Measurements from ENCODE around the gene MIEN1. TPM values are rescaled to one million over a fixed set of nuclear protein-coding genes. Genes with fewer than 3 reads are reported as not detected.

Gene MIEN1
- total RNA-seq, 1 donor from 2014 or later = 43.4 TPM

- Mint-ChIP-seq H3K4me3 (ENCODE audit: low read depth) (peak within 1 kb of the TSS; percentile 97), H3K27ac (peak within 1 kb of the TSS; percentile 97), H3K9me3 (ENCODE audit: low read depth) (no peaks in the 10 kb centered on the region), H3K36me3 (ENCODE audit: insufficient read depth) (peaks cover 13% of the 10 kb centered on the region), H3K27me3 (no peaks in the 10 kb centered on the region), H3K4me1 (ENCODE audit: low read depth) (peaks cover 11% of the 10 kb centered on the region)
- peak; percentile 71 for DNase-seq (ENCODE audit: low spot score, unreplicated experiment)
- TF ChIP-seq CTCF (IDR thresholded peaks at IDR 0.05; ENCODE audit: unreplicated experiment) = no peak
Observed at GRCh38 chr17:39687546-39688474, 42.5 kb downstream of the MIEN1 start, which contains the start of gene PGAP3. Gene PGAP3 (minus strand): TSS chr17:39688057. CDS start chr17:39688014, 43 bp downstream.

GRCh38 chr17:39687101-39687545, 43.2 kb downstream of the MIEN1 start:
- H3K36me3 Mint-ChIP-seq (ENCODE audit: insufficient read depth) = peaks cover 13% of the 10 kb centered on the region
- H3K4me3 Mint-ChIP-seq (ENCODE audit: low read depth) = peak overlapping the region; percentile 97
- peaks cover 11% of the 10 kb centered on the region for H3K4me1 Mint-ChIP-seq (ENCODE audit: low read depth)
- no peaks in the 10 kb centered on the region for H3K27me3 Mint-ChIP-seq
- no peak for TF ChIP-seq CTCF (IDR thresholded peaks at IDR 0.05; ENCODE audit: unreplicated experiment)
- H3K9me3 Mint-ChIP-seq (ENCODE audit: low read depth) = no peaks in the 10 kb centered on the region
- DNase-seq (ENCODE audit: low spot score, unreplicated experiment) = no peak
- H3K27ac Mint-ChIP-seq = no peak overlapping the region

GRCh38 chr17:39684369-39685192, 45.8 kb downstream of the MIEN1 start:
- peaks cover 11% of the 10 kb centered on the region for H3K4me1 Mint-ChIP-seq (ENCODE audit: low read depth)
- H3K9me3 Mint-ChIP-seq (ENCODE audit: low read depth) = no peaks in the 10 kb centered on the region
- no peak for TF ChIP-seq CTCF (IDR thresholded peaks at IDR 0.05; ENCODE audit: unreplicated experiment)

GRCh38 chr17:39683295-39683939, 46.9 kb downstream of the MIEN1 start:
- Mint-ChIP-seq H3K27me3 (no peaks in the 10 kb centered on the region), H3K9me3 (ENCODE audit: low read depth) (no peaks in the 10 kb centered on the region), H3K27ac (no peak overlapping the region), H3K4me3 (ENCODE audit: low read depth) (no peak overlapping the region), H3K36me3 (ENCODE audit: insufficient read depth) (peaks cover 17% of the 10 kb centered on the region), H3K4me1 (ENCODE audit: low read depth) (peaks cover 8% of the 10 kb centered on the region)
- no peak for DNase-seq (ENCODE audit: low spot score, unreplicated experiment)
- TF ChIP-seq CTCF (IDR thresholded peaks at IDR 0.05; ENCODE audit: unreplicated experiment) = no peak

More at GRCh38 chr17:39684369-39685192, 45.8 kb downstream of the MIEN1 start:
- peaks cover 17% of the 10 kb centered on the region for H3K36me3 Mint-ChIP-seq (ENCODE audit: insufficient read depth)
- DNase-seq (ENCODE audit: low spot score, unreplicated experiment) = no peak
- H3K4me3 Mint-ChIP-seq (ENCODE audit: low read depth) = no peak overlapping the region
- H3K27me3 Mint-ChIP-seq = no peaks in the 10 kb centered on the region
- H3K27ac Mint-ChIP-seq = no peak overlapping the region

Data from progenitor cell of endocrine pancreas (in vitro differentiated cells).